GM19438 (cell line): Measurements from ENCODE around the gene KLHL25.

Experiments
- ATAC-seq: cut with Tn5 transposase; IDR thresholded peaks from one replicate; pipeline ENCODE4 v1.9.1; 2021; ENCODE audit warnings: low read depth; ENCODE audit not compliant: unreplicated experiment

Gene KLHL25

GRCh38 chr15:85749261-85750151 lies 45.2 kb downstream of the KLHL25 start:
- ATAC-seq, result no peak

GRCh38 chr15:85748729-85749128 lies 46.0 kb downstream of the KLHL25 start:
- ATAC-seq, result no peak

- no peak for ATAC-seq
These were observed 46.5 kb downstream of the KLHL25 start for GRCh38 chr15:85748176-85748575.

GRCh38 chr15:85746641-85747040 lies 48.1 kb downstream of the KLHL25 start:
- ATAC-seq, result no peak

GRCh38 chr15:85745525-85746150 lies 49.1 kb downstream of the KLHL25 start:
- no peak for ATAC-seq

- no peak for ATAC-seq
These were observed 49.7 kb downstream of the KLHL25 start for GRCh38 chr15:85745023-85745422.

- ATAC-seq, result no peak
These were observed 50.1 kb downstream of the KLHL25 start for GRCh38 chr15:85744579-85744978.

- no peak for ATAC-seq
These were observed 51.2 kb downstream of the KLHL25 start for GRCh38 chr15:85743392-85744055.

- ATAC-seq, result no peak
These were observed 52.4 kb downstream of the KLHL25 start for GRCh38 chr15:85742186-85742821.

- ATAC-seq, result no peak
These were observed 53.1 kb downstream of the KLHL25 start for GRCh38 chr15:85741662-85742061.

- no peak for ATAC-seq
These were observed 53.7 kb downstream of the KLHL25 start for GRCh38 chr15:85741021-85741421.

- no peak for ATAC-seq
These were observed 57.7 kb downstream of the KLHL25 start for GRCh38 chr15:85737061-85737460.

GRCh38 chr15:85733416-85733815 lies 61.3 kb downstream of the KLHL25 start:
- ATAC-seq, result no peak

- ATAC-seq, result peak; percentile 82
These were observed 64.5 kb downstream of the KLHL25 start for GRCh38 chr15:85730001-85730820.

- no peak for ATAC-seq
These were observed 67.7 kb downstream of the KLHL25 start for GRCh38 chr15:85727068-85727467.

GRCh38 chr15:85726454-85726853 lies 68.3 kb downstream of the KLHL25 start:
- no peak for ATAC-seq

GRCh38 chr15:85725564-85725963 lies 69.2 kb downstream of the KLHL25 start:
- no peak for ATAC-seq

- ATAC-seq, result no peak
These were observed 69.7 kb downstream of the KLHL25 start for GRCh38 chr15:85725019-85725418.

GRCh38 chr15:85723960-85724945 lies 70.5 kb downstream of the KLHL25 start:
- ATAC-seq, result no peak
